H1 (cell line): ENCODE data around the gene C21orf58. TPM values are rescaled to one million over a fixed set of nuclear protein-coding genes. Genes with fewer than 3 reads are reported as not detected.

Experiments used
- BRCA1 ChIP-seq: IDR thresholded peaks from 2 replicates; pipeline ENCODE4 v1.6.1; 2012; ENCODE audit warnings: low read depth, low read length, improper control_type of control experiment
- CBX5 ChIP-seq: fragments of 300-800, 300-1000 bp; sonication (generic); IDR thresholded peaks from 2 replicates; pipeline ENCODE4 v1.7.1; 2016; ENCODE audit warnings: antibody characterized with exemption, low read length, low read depth
- CHD7 ChIP-seq: fragments of 300-600 bp; sonication (generic); IDR thresholded peaks from 2 replicates; pipeline ENCODE4 v1.7.1; 2012; ENCODE audit warnings: low read length, moderate library complexity, mild to moderate bottlenecking, inconsistent platforms; ENCODE audit not compliant: insufficient replicate concordance
- KDM4A ChIP-seq: IDR thresholded peaks from one replicate; pipeline ENCODE4 v1.7.1; 2012; ENCODE audit warnings: low read depth, mild to moderate bottlenecking, moderate library complexity, low read length, inconsistent platforms; ENCODE audit not compliant: severe bottlenecking
- RAD21 ChIP-seq, 2 experiments: IDR thresholded peaks in 1 of 2; conservative IDR thresholded peaks in 1 of 2; 2 replicates each; pipeline ENCODE4 v1.6.1; 2011; ENCODE audit warnings: low read depth in 2 of 2, low read length in 2 of 2, improper control_type of control experiment in 1 of 2, inconsistent platforms in 1 of 2, mild to moderate bottlenecking in 1 of 2, moderate library complexity in 1 of 2
- SIRT6 ChIP-seq: IDR thresholded peaks from one replicate; pipeline ENCODE4 v1.7.1; 2012; ENCODE audit warnings: low read length, inconsistent platforms
- polyA plus RNA-seq, 7 experiments: library from polyadenylated mRNA; depleted of rRNA in 3 of 7; stranded (reverse) in 5 of 7; unstranded in 2 of 7; fragments of >200 nt in 5 of 7; fragments of 200-250 nt in 2 of 7; gene quantifications; 1 replicate in 5 of 7; 2 replicates in 1 of 7; 4 replicates in 1 of 7; pipeline versions ENCODE4 v1.2.1 to v1.2.3, GENCODE V29; 2011 to 2013; ENCODE audit warnings: missing spikeins in 2 of 7, mixed read lengths in 2 of 7
- total RNA-seq: library from RNA; stranded (reverse); fragmentation: NEBNext Ultra II Directional; extraction: Animal tissue kit (Norgen Biotek cat#: 25700); gene quantifications from 2 replicates; pipeline ENCODE4 v1.2.1, GENCODE V29; 2021

C21orf58 gene
- total and polyA plus RNA-seq, 2 of the 8 experiments (the other 6 are each of a cell fraction or from before 2014, with no cell fraction given): 13.8 to 26.1 TPM

- TF ChIP-seq KDM4A (no peak), CHD7 (no peak), SIRT6 (no peak), CBX5 (no peak), BRCA1 (no peak), RAD21 (IDR thresholded peaks at IDR 0.05 in 1 of 2, conservative IDR thresholded peaks at IDR 0.05 in 1 of 2; ENCODE audit: low read depth in 2 of 2, low read length in 2 of 2) (no peak)
- TF ChIP-seq, all 59 proteins: peak for 0
Observed at GRCh38 chr21:46346296-46347202, 22.9 kb upstream of the C21orf58 start (continued).
